ENCODE data around the gene MAP2K3. TPM values are rescaled to one million over a fixed set of nuclear protein-coding genes. Genes with fewer than 3 reads are reported as not detected.

MAP2K3 gene
- total RNA-seq, 4 donors from 2014 or later, result 44.4 to 148 (median 59.6) TPM

DNA sequence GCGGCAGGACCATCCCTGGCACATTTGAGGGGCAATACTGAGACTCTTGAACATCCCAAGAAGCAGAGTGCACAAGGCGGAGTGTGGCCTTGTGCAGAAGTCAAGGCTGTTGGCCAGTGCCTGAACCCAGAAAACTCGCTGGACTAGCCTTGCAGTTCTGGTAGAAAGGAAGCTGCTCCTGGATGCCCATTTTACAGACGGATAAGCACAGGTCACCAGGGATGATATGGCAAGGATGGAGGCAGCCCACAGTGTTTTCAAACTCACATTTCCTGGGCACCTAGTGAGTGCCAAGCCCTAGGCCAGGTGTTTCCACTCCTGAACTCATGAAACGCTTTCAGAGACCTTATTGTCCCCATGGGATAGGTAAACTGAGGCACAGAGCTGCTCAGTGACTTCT is 1.7 kb upstream of the MAP2K3 start:
- peak overlapping the region; percentile 98 to 99 (median 98) for H3K27ac ChIP-seq
- H3K4me1 ChIP-seq, result peaks cover 12 to 39% (median 31%) of the 10 kb centered on the region in 4 donors
- 82 to 94% methylated on average over 4 to 5 of the region's 5 CpGs for WGBS, 2 donors (ENCODE audit: low coverage in 1 of 2)
- TF ChIP-seq, protein P1, sequence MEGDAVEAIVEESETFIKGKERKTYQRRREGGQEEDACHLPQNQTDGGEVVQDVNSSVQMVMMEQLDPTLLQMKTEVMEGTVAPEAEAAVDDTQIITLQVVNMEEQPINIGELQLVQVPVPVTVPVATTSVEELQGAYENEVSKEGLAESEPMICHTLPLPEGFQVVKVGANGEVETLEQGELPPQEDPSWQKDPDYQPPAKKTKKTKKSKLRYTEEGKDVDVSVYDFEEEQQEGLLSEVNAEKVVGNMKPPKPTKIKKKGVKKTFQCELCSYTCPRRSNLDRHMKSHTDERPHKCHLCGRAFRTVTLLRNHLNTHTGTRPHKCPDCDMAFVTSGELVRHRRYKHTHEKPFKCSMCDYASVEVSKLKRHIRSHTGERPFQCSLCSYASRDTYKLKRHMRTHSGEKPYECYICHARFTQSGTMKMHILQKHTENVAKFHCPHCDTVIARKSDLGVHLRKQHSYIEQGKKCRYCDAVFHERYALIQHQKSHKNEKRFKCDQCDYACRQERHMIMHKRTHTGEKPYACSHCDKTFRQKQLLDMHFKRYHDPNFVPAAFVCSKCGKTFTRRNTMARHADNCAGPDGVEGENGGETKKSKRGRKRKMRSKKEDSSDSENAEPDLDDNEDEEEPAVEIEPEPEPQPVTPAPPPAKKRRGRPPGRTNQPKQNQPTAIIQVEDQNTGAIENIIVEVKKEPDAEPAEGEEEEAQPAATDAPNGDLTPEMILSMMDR (IDR thresholded peaks at IDR 0.05), result no peak
- no peak for TF ChIP-seq POLR2AphosphoS5 (IDR thresholded peaks at IDR 0.05)
- no peak for TF ChIP-seq POLR2A (IDR thresholded peaks at IDR 0.05)
- TF ChIP-seq EP300 (IDR thresholded peaks at IDR 0.05; ENCODE audit: low read depth), result no peak
- intact Hi-C loops (cut with DNase I; ENCODE audit: low total_unique reads) (loop anchor here (10.0 kb wide), 1 partner anchor 232 kb away; no protein-coding TSS in a partner anchor), in situ Hi-C loops (cut with MboI; ENCODE audit: low pct_ligation_motif_present in 1 of 4, low pct_unique_long_range_greater_than_20kb in 1 of 4, low sequenced_read_pairs in 3 of 4) (no loop called here)
- H3K4me3 ChIP-seq, result no peak overlapping the region
- H3K9me3 ChIP-seq, result no peaks in the 10 kb centered on the region
- no peaks in the 10 kb centered on the region for H3K36me3 ChIP-seq
- DNase-seq, result no peak
- H3K27me3 ChIP-seq, result no peaks in the 10 kb centered on the region

DNA sequence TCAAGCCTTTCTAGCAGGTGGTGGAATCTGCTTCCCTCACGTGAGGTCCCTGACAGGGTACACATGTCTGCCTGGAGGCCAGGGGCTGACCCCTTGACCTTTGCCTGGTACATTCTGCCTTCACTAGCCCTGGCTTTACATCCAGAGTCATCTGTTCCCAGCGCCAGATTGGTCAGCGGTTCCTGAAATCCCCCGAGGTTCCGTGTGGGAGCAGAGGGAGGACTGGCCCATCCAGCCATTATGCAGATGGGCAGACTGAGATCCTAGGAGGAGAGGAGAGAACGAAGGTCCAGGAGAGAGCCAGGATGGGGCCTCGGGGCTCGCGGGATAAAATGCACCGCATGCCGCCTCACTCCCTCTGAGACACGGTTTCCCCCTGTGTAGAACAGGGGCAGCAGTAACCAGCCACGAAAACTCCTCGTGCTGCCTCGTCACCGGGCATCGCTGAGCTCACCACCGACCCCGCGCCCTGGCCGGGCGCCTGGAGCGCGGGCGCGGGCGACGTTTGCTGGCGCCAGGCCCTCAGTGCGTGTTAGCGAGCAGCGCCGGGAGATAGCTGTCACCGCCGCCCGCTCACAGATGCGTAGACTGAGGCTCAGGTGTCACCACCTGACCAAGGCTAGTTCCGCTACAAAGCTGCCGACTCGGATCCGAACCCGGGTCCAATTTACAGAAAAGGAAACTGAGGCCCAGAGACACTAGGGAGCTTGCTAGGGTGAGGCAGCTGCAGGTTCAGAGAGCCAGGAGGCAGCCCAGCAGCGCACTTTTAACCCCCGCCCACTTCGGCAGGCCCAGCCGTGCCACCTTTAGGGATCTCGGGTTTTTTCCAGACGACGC is 811 bp upstream of the MAP2K3 start:
- Histone ChIP-seq H3K36me3 (no peaks in the 10 kb centered on the region), H3K9me3 (no peaks in the 10 kb centered on the region), H3K4me3 (peak overlapping the region; percentile 58 to 97 (median 88)), H3K27me3 (no peaks in the 10 kb centered on the region), H3K4me1 (peaks cover 19 to 44% (median 37%) of the 10 kb centered on the region in 4 donors), H3K27ac (peak overlapping the region; percentile 98 to 99 (median 98))
- TF ChIP-seq, protein P1 (IDR thresholded peaks at IDR 0.05), result no peak
- TF ChIP-seq POLR2A (IDR thresholded peaks at IDR 0.05), result no peak
- no peak for TF ChIP-seq EP300 (IDR thresholded peaks at IDR 0.05; ENCODE audit: low read depth)
- TF ChIP-seq POLR2AphosphoS5 (IDR thresholded peaks at IDR 0.05), result no peak
- in situ Hi-C loops (cut with MboI; ENCODE audit: low pct_ligation_motif_present in 1 of 4, low pct_unique_long_range_greater_than_20kb in 1 of 4, low sequenced_read_pairs in 3 of 4) (no loop called here), intact Hi-C loops (cut with DNase I; ENCODE audit: low total_unique reads) (loop anchor here (10.0 kb wide), 1 partner anchor 231 kb away; no protein-coding TSS in a partner anchor)
- WGBS, 2 donors (ENCODE audit: low coverage in 1 of 2), result 17% methylated on average over 28 of the region's 49 CpGs; no CpG with 5 or more reads in 1 of the 2 donors
- DNase-seq, result peak; percentile 53

DNA sequence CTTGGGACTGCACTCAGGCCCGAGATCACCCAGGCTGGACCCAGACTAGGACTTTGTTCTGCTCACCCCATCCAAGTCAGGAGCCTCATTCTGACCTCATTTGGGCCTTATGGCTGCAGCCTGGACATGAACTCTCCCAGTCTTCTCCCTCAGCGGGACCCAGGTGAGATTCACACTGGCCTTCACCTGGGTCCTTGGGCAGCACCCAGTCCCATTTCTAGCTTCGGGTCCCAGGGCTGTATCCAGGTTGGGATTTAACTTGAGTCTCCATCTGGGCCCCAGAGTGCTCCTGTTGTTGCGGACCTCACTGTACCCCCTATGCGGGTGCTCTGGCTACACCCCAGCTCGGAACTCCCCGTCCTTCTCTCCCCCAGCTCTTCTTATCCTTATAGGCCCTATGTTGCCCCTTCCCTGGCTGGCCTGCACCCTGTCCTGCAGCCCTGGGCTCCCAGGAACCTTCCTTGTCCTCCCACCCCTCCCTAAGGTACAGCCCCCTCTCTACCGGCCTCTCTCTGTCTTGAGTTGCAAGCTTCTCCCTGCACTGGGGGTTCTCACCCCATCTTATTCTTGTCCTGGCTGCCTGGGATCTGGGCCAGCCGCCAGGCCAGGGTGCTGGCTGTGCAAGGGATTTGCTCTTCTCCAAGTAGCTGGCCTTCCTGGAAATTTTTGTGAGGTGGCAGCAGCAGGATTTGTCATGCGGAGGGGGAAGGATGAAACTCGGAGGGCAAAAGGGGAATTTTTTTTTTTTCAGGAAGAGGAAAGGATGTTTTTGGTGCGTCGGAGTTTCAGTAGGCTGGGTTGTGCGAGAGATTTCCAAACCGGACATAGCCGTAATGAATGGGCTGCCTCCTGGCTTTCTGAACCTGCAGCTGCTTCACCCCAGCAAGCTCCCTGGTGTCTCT is 904 bp downstream of the MAP2K3 start:
- no peaks in the 10 kb centered on the region for H3K9me3 ChIP-seq
- intact Hi-C loops (cut with DNase I; ENCODE audit: low total_unique reads), result loop anchor here (5.0 to 10.0 kb wide), 2 partner anchors 158 to 229 kb away; partner anchors contain the start of gene DHRS7B
- DNase-seq, result peak; percentile 51
- H3K36me3 ChIP-seq, result no peaks in the 10 kb centered on the region
- H3K4me1 ChIP-seq, result peaks cover 36 to 51% (median 49%) of the 10 kb centered on the region in 4 donors
- H3K27ac ChIP-seq, result peak overlapping the region; percentile 98 to 99 (median 98)
- WGBS, 2 donors (ENCODE audit: low coverage in 1 of 2), result 0 to 1% methylated on average over 1 to 16 of the region's 16 CpGs
- no peaks in the 10 kb centered on the region for H3K27me3 ChIP-seq
- in situ Hi-C loops (cut with MboI; ENCODE audit: low pct_ligation_motif_present in 1 of 4, low pct_unique_long_range_greater_than_20kb in 1 of 4, low sequenced_read_pairs in 3 of 4), result no loop called here
- H3K4me3 ChIP-seq, result peak overlapping the region; percentile 82 to 97 (median 92)
- TF ChIP-seq POLR2A (IDR thresholded peaks at IDR 0.05) (no peak), EP300 (IDR thresholded peaks at IDR 0.05; ENCODE audit: low read depth) (no peak), POLR2AphosphoS5 (IDR thresholded peaks at IDR 0.05) (no peak)
- TF ChIP-seq, protein P1 (IDR thresholded peaks at IDR 0.05), result no peak

All from transverse colon (tissue), 4 donors.